ENCODE data around the gene ATG13.

GRCh38 chr11:46577058-46577457, 40.3 kb upstream of the ATG13 start:
- TF ChIP-seq MXI1 (conservative IDR thresholded peaks at IDR 0.05; ENCODE audit: poor library complexity, severe bottlenecking) (no peak), POLR2AphosphoS5 (IDR thresholded peaks at IDR 0.05) (no peak), EZH2 (IDR thresholded peaks at IDR 0.05; ENCODE audit: borderline replicate concordance, insufficient read depth, low read length, poor library complexity, severe bottlenecking) (no peak)
- TF ChIP-seq, protein P1, sequence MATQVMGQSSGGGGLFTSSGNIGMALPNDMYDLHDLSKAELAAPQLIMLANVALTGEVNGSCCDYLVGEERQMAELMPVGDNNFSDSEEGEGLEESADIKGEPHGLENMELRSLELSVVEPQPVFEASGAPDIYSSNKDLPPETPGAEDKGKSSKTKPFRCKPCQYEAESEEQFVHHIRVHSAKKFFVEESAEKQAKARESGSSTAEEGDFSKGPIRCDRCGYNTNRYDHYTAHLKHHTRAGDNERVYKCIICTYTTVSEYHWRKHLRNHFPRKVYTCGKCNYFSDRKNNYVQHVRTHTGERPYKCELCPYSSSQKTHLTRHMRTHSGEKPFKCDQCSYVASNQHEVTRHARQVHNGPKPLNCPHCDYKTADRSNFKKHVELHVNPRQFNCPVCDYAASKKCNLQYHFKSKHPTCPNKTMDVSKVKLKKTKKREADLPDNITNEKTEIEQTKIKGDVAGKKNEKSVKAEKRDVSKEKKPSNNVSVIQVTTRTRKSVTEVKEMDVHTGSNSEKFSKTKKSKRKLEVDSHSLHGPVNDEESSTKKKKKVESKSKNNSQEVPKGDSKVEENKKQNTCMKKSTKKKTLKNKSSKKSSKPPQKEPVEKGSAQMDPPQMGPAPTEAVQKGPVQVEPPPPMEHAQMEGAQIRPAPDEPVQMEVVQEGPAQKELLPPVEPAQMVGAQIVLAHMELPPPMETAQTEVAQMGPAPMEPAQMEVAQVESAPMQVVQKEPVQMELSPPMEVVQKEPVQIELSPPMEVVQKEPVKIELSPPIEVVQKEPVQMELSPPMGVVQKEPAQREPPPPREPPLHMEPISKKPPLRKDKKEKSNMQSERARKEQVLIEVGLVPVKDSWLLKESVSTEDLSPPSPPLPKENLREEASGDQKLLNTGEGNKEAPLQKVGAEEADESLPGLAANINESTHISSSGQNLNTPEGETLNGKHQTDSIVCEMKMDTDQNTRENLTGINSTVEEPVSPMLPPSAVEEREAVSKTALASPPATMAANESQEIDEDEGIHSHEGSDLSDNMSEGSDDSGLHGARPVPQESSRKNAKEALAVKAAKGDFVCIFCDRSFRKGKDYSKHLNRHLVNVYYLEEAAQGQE (IDR thresholded peaks at IDR 0.05; ENCODE audit: borderline replicate concordance) = no peak
